K562 (cell line): ENCODE data around the gene FAM24A. TPM values are rescaled to one million over a fixed set of nuclear protein-coding genes. Genes with fewer than 3 reads are reported as not detected.
A peak's percentile ranks its signal among the peaks of the same experiment; 100 is the strongest.

Experiments
- ATAC-seq: fragments of 200-7000 bp; cut with Tn5 transposase; 3 replicates; pipeline ENCODE4 v1.9.1; 2020; ENCODE audit warnings: moderate library complexity
- BruUV-seq: library from RNA; stranded (reverse); fragments of 400-500 nt; replicated peaks from 2 replicates; lab custom pipeline; 2021; lab: Mats Ljungman, UMichigan
- CTCF ChIA-PET: fragments of 300-600 bp; formaldehyde crosslinking; extraction: SDS; loops from one replicate; lab custom pipeline; 2021; ENCODE audit warnings: low intra/inter-chr PET ratio; lab: Yijun Ruan, JAX
- POLR2A ChIA-PET: fragments of 300-600, 350-650 bp; sonication (Branson Sonifier 250); formaldehyde crosslinking; extraction: SDS; loops from one replicate; lab custom pipeline; 2021; ENCODE audit warnings: antibody characterized with exemption, inconsistent platforms; lab: Yijun Ruan, JAX
- DNase-seq, 4 experiments: peaks; one replicate each; pipeline versions ENCODE4 v3.0.0 to v3.0.0-alpha.2; 2011 to 2018; ENCODE audit warnings: low spot score in 3 of 4, mixed read lengths in 3 of 4; ENCODE audit errors: extremely low read depth in 1 of 4
- FAIRE-seq: peaks from 2 replicates; lab custom pipeline; 2011; peaks lifted over from hg19 to GRCh38; lab: Jason Lieb, UNC
- H2AFZ ChIP-seq: 2 replicates; pipeline ENCODE4 v1.6.0; 2011; ENCODE audit warnings: low read depth, low read length, control low read depth, inconsistent platforms
- H3K27ac ChIP-seq: fragments of 200-600 bp; 3 replicates; pipeline ENCODE4 v1.8.0; 2011; ENCODE audit warnings: low read depth, mild to moderate bottlenecking, control low read depth, inconsistent platforms, low read length, moderate library complexity, mixed read lengths; ENCODE audit errors: extremely low read depth
- H3K27me3 ChIP-seq, 2 experiments: fragments of 300-600 bp in 1 of 2; 2 replicates in 1 of 2; 3 replicates in 1 of 2; pipeline versions ENCODE4 v1.6.0 to v1.8.0; 2011; ENCODE audit warnings: inconsistent platforms in 2 of 2, low read length in 2 of 2, mild to moderate bottlenecking in 1 of 2, mixed read lengths in 1 of 2, moderate library complexity in 1 of 2; ENCODE audit not compliant: control insufficient read depth in 2 of 2, insufficient read depth in 2 of 2
- H3K36me3 ChIP-seq: fragments of 300-600 bp; 3 replicates; pipeline ENCODE4 v1.8.0; 2011; ENCODE audit warnings: mild to moderate bottlenecking, low read length, inconsistent platforms; ENCODE audit not compliant: control insufficient read depth, insufficient read depth
- H3K4me1 ChIP-seq, 2 experiments: fragments of 200-600 bp in 1 of 2; replicated peaks in 1 of 2; 2 replicates in 1 of 2; 3 replicates in 1 of 2; pipeline versions ENCODE4 v1.5.1 to v1.8.0; 2011; ENCODE audit warnings: inconsistent platforms in 2 of 2, low read length in 2 of 2, mild to moderate bottlenecking in 1 of 2, mixed read lengths in 1 of 2, moderate library complexity in 1 of 2; ENCODE audit not compliant: control insufficient read depth in 2 of 2, insufficient read depth in 2 of 2
- H3K4me2 ChIP-seq: 2 replicates; pipeline ENCODE4 v1.6.1; 2011; ENCODE audit warnings: low read length, control low read depth, inconsistent platforms, mixed read lengths; ENCODE audit not compliant: insufficient read depth
- H3K4me3 ChIP-seq: fragments of 200-600 bp; sonication (generic), shearing (Covaris generic); 2 replicates; pipeline ENCODE4 v1.5.1; 2016; ENCODE audit warnings: control low read depth, inconsistent platforms
- H3K79me2 ChIP-seq: fragments of 200-600 bp; 3 replicates; pipeline ENCODE4 v1.8.0; 2011; ENCODE audit warnings: low read length, inconsistent platforms; ENCODE audit not compliant: control insufficient read depth, insufficient read depth
- H3K9ac ChIP-seq, 2 experiments: 2 replicates each; pipeline versions ENCODE4 v1.6.0 to v1.6.1; 2011; ENCODE audit warnings: low read depth in 2 of 2, low read length in 2 of 2, control low read depth in 1 of 2, inconsistent platforms in 1 of 2, mild to moderate bottlenecking in 1 of 2, mixed read lengths in 1 of 2; ENCODE audit not compliant: insufficient read depth in 1 of 2
- H3K9me1 ChIP-seq: one replicate; pipeline ENCODE4 v1.6.0; 2011; ENCODE audit warnings: inconsistent platforms, mild to moderate bottlenecking, low read length, moderate library complexity; ENCODE audit not compliant: control insufficient read depth, insufficient read depth
- H3K9me3 ChIP-seq: replicated peaks from 2 replicates; pipeline ENCODE4 v1.5.1; 2011; ENCODE audit warnings: low read depth, low read length, inconsistent platforms; ENCODE audit not compliant: control insufficient read depth, insufficient read depth
- H4K20me1 ChIP-seq: replicated peaks from 2 replicates; pipeline ENCODE4 v1.6.1; 2011; ENCODE audit warnings: low read length, inconsistent platforms, mixed read lengths; ENCODE audit not compliant: control insufficient read depth, insufficient read depth
- C11orf30 ChIP-seq: fragments of 450-650 bp; IDR thresholded peaks from 2 replicates; pipeline ENCODE4 v1.6.1; 2016; ENCODE audit warnings: low read depth, mild to moderate bottlenecking
- CEBPG ChIP-seq, 3 experiments: fragments of 200-800 bp in 1 of 3; sonication (Bioruptor generic) in 1 of 3; sonication (generic) in 1 of 3; formaldehyde crosslinking in 1 of 3; IDR thresholded peaks in 2 of 3; conservative IDR thresholded peaks in 1 of 3; 2 replicates each; pipeline versions ENCODE4 v1.6.1 to v1.8.0; 2016 to 2022; ENCODE audit warnings: missing compliant biosample characterization in 2 of 3, missing genetic modification characterization in 2 of 3, mild to moderate bottlenecking in 1 of 3, missing genetic modification reagents in 1 of 3
- MAFG ChIP-seq: fragments of 450-650 bp; conservative IDR thresholded peaks from 2 replicates; pipeline ENCODE4 v1.6.1; 2016; ENCODE audit warnings: missing genetic modification characterization, missing compliant biosample characterization
- NCOA2 ChIP-seq, 2 experiments: fragments of 450-650 bp; IDR thresholded peaks; 2 replicates each; pipeline ENCODE4 v1.6.1; 2018; ENCODE audit warnings: mild to moderate bottlenecking in 2 of 2, moderate library complexity in 1 of 2; ENCODE audit not compliant: partially characterized antibody in 2 of 2
- NFE2 ChIP-seq: IDR thresholded peaks from 2 replicates; pipeline ENCODE4 v1.6.1; 2014; ENCODE audit warnings: antibody characterized with exemption, low read depth
- PHF20 ChIP-seq: fragments of 450-650 bp; IDR thresholded peaks from 2 replicates; pipeline ENCODE4 v1.6.1; 2018; ENCODE audit not compliant: partially characterized antibody
- ZNF316 ChIP-seq: fragments of 450-650 bp; IDR thresholded peaks from 2 replicates; pipeline ENCODE4 v1.6.1; 2016
- ZNF79 ChIP-seq: fragments of 250-450 bp; sonication (Bioruptor Pico); IDR thresholded peaks from 2 replicates; pipeline ENCODE4 v1.4.0; 2020; ENCODE audit warnings: low read depth, mild to moderate bottlenecking, moderate library complexity
- WGBS: fragments of 100-300 bp; shearing (Covaris generic); methylation state at CpG from one replicate; pipeline ENCODE4 v1.1.6; 2016; ENCODE audit warnings: low coverage, mixed read lengths; ENCODE audit not compliant: insufficient coverage; ENCODE audit errors: missing lambda C conversion rate; 5-methylcytosine and 5-hydroxymethylcytosine counted together
- in situ Hi-C: fragments of 300-500 bp; cut with MboI; formaldehyde crosslinking; loops from 4 replicates; pipeline ENCODE4 v1.15.0; 2018; ENCODE audit warnings: inconsistent platforms, mixed read lengths
- intact Hi-C: fragments of 100-400 bp; cut with micrococcal nuclease; formaldehyde crosslinking; loops from 2 replicates; pipeline ENCODE4 v1.14.2; 2022
- polyA plus RNA-seq, 8 experiments: library from polyadenylated mRNA; depleted of rRNA in 4 of 8; stranded (reverse) in 5 of 8; unstranded in 3 of 8; fragments of >200 nt; fragmentation: Nextera tagmentation in 2 of 8; fragmentation: Illumina TruSeq in 1 of 8; extraction: Ambion mirVana in 2 of 8; extraction: Trizol in 1 of 8; gene quantifications; 2 replicates each; pipeline versions ENCODE4 v1.2.1 to v1.2.3, GENCODE V29; 2011 to 2014; ENCODE audit warnings: inconsistent platforms in 1 of 8, missing spikeins in 1 of 8
- total RNA-seq, 7 experiments: library from RNA; depleted of rRNA in 6 of 7; stranded (reverse); fragments of >200 nt in 6 of 7; fragmentation: Illumina TruSeq in 2 of 7; extraction: Trizol in 2 of 7; gene quantifications; 2 replicates each; pipeline versions ENCODE4 v1.2.1 to v1.2.3, GENCODE V29; 2011 to 2021; ENCODE audit warnings: low replicate concordance in 1 of 7

Gene FAM24A
- total and polyA plus RNA-seq, 9 of the 15 experiments (the other 6 are each of a cell fraction or from before 2014, with no cell fraction given): not detected

DNA sequence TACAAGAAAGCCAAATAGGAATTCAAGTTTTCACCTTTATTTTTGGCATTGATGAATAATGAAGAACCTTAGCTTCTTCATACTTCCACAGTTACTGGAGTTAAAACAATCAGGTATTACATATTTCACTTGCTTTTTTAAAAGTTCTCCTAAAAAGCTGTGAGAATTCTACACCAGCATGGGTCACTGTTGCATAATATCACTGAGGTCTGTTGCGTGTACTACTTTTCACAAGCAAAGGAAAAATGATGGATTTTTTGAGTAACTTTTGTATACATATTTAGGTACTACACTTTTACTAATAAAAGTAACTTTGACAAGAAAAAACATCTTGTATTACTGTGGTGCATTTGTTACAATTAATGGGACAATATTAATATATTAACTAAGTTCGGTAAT is 46.2 kb upstream of the FAM24A start:
- no peak for FAIRE-seq
- TF ChIP-seq PHF20 (no peak), CEBPG (CRISPR knock-in tag; IDR thresholded peaks at IDR 0.05) (no peak), CEBPG (tag; conservative IDR thresholded peaks at IDR 0.05 in 1 of 2, IDR thresholded peaks at IDR 0.05 in 1 of 2) (peak; percentile 17 to 27; a peak in 1 of 4 replicates)
- Histone ChIP-seq H3K36me3 (no peaks in the 10 kb centered on the region), H3K9me3 (no peaks in the 10 kb centered on the region), H2AFZ (no peak overlapping the region), H3K27ac (no peak overlapping the region), H3K4me1 (peaks cover 0 to 6% of the 10 kb centered on the region in 2 experiments; a peak in 2 of 5 replicates), H3K79me2 (peaks cover 60% of the 10 kb centered on the region), H3K9ac (no peak overlapping the region), H3K4me3 (no peak overlapping the region), H3K9me1 (no peaks in the 10 kb centered on the region), H3K27me3 (no peaks in the 10 kb centered on the region), H4K20me1 (peaks cover 15% of the 10 kb centered on the region), H3K4me2 (no peak overlapping the region)
- ChIA-PET POLR2A (interaction anchor here (0.8 kb wide), 1 partner anchor 12 kb away, joined by 3 read pairs; no protein-coding TSS in a partner anchor), CTCF (no interaction called here)
- 86% methylated on average over 2 of the region's 2 CpGs for WGBS
- intact Hi-C loops (no loop called here), in situ Hi-C loops (no loop called here)
- BruUV-seq: no TSS peak
- no peak for DNase-seq
- no peak for ATAC-seq

DNA sequence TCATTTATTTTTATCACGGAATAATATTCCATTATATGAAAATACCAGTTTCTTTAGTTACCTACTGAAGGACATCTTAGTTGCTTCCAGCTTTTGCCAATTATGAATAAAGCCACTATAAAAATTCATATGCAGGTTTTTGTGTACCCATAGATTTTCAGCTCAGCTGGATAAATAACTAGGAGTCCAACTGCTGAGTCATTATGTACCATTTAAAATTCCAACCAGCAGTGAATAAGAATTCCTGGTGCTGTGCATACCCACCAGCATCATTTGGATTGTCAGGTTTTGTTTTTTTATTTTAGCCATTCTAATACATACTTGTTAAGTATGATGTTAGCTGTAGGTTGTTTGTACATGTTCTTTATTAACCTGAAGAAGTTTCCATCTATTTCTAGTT is 45.5 kb upstream of the FAM24A start:
- TF ChIP-seq ZNF79 (CRISPR knock-in tag) (no peak), C11orf30 (peak; percentile 45), MAFG (peak; percentile 42; the same call in 1 of the 2 replicates), NCOA2 (IDR thresholded peaks at IDR 0.05; ENCODE audit: partially characterized antibody in 2 of 2) (no peak), ZNF316 (peak; percentile 30; the same call in 1 of the 2 replicates), NFE2 (peak; percentile 48)
- Histone ChIP-seq H3K9ac (no peak overlapping the region), H3K27ac (no peak overlapping the region), H3K27me3 (no peaks in the 10 kb centered on the region), H3K79me2 (peaks cover 53% of the 10 kb centered on the region), H3K4me1 (peaks cover 0 to 6% of the 10 kb centered on the region in 2 experiments; a peak in 2 of 5 replicates), H4K20me1 (peaks cover 10% of the 10 kb centered on the region; the same call in 1 of the 2 replicates), H3K9me1 (no peaks in the 10 kb centered on the region), H3K9me3 (no peaks in the 10 kb centered on the region), H3K4me2 (no peak overlapping the region), H3K4me3 (no peak overlapping the region), H2AFZ (no peak overlapping the region), H3K36me3 (no peaks in the 10 kb centered on the region)
- ATAC-seq (no peak), FAIRE-seq (no peak), DNase-seq (no peak)
- no TSS peak for BruUV-seq
- WGBS: 100% methylated on average over 1 of the region's 1 CpG
- in situ Hi-C loops (no loop called here), intact Hi-C loops (no loop called here)
- CTCF ChIA-PET: no interaction called here
- POLR2A ChIA-PET: interaction anchor here (0.8 kb wide), 1 partner anchor 12 kb away, joined by 3 read pairs; no protein-coding TSS in a partner anchor
